HepG2 (cell line): ENCODE measurements around the gene RNFT2. TPM values are rescaled to one million over a fixed set of nuclear protein-coding genes. Genes with fewer than 3 reads are reported as not detected.

ENCODE experiments used
- ATAC-seq: fragments of 200-7000 bp; cut with Tn5 transposase; 3 replicates; pipeline ENCODE4 v1.9.1; 2020; ENCODE audit warnings: mild to moderate bottlenecking, moderate library complexity
- BruUV-seq: library from RNA; stranded (reverse); fragments of 400-500 nt; replicated peaks from 2 replicates; lab custom pipeline; 2021; lab: Mats Ljungman, UMichigan
- CTCF ChIA-PET: fragments of 300-600 bp; formaldehyde crosslinking; extraction: SDS; loops from one replicate; lab custom pipeline; 2021; ENCODE audit warnings: low total read pairs, inconsistent platforms, low intra/inter-chr PET ratio; lab: Yijun Ruan, JAX
- POLR2A ChIA-PET: fragments of 350-600 bp; sonication (Branson Sonifier 250); formaldehyde crosslinking; loops from one replicate; lab custom pipeline; 2020; ENCODE audit warnings: antibody characterized with exemption, inconsistent platforms; lab: Yijun Ruan, JAX
- DNase-seq: peaks from one replicate; pipeline ENCODE4 v3.0.0-alpha.2; 2015; ENCODE audit warnings: low spot score
- FAIRE-seq: peaks from 3 replicates; lab custom pipeline; 2011; peaks lifted over from hg19 to GRCh38; lab: Jason Lieb, UNC
- H2AFZ ChIP-seq: one replicate; pipeline ENCODE4 v1.6.1; 2011; ENCODE audit warnings: low read length, inconsistent platforms
- H3K27ac ChIP-seq: fragments of 300-600 bp; 3 replicates; pipeline ENCODE4 v1.8.0; 2011; ENCODE audit warnings: mixed run types, mild to moderate bottlenecking, mixed read lengths, low read length, inconsistent platforms; ENCODE audit not compliant: insufficient read depth; ENCODE audit errors: extremely low read length
- H3K27me3 ChIP-seq, 2 experiments: fragments of 200-600 bp in 1 of 2; 2 replicates in 1 of 2; 3 replicates in 1 of 2; pipeline versions ENCODE4 v1.6.0 to v1.8.0; 2011; ENCODE audit warnings: low read length in 2 of 2, mild to moderate bottlenecking in 2 of 2, moderate library complexity in 2 of 2, inconsistent platforms in 1 of 2; ENCODE audit not compliant: insufficient read depth in 2 of 2, control insufficient read depth in 1 of 2
- H3K36me3 ChIP-seq, 2 experiments: fragments of 200-600 bp in 1 of 2; replicated peaks in 1 of 2; 2 replicates in 1 of 2; 3 replicates in 1 of 2; pipeline versions ENCODE4 v1.5.1 to v1.8.0; 2011; ENCODE audit warnings: low read length in 2 of 2, inconsistent platforms in 1 of 2; ENCODE audit not compliant: insufficient read depth in 2 of 2, control insufficient read depth in 1 of 2
- H3K4me1 ChIP-seq: 2 replicates; pipeline ENCODE4 v1.5.1; 2012; ENCODE audit warnings: low read length, inconsistent platforms; ENCODE audit not compliant: insufficient read depth
- H3K4me2 ChIP-seq: 2 replicates; pipeline ENCODE4 v1.6.0; 2011; ENCODE audit warnings: low read depth, low read length, inconsistent platforms
- H3K4me3 ChIP-seq, 3 experiments: fragments of 200-600 bp in 1 of 3; sonication (generic), shearing (Covaris generic) in 1 of 3; replicated peaks in 1 of 3; 2 replicates each; pipeline ENCODE4 v1.5.1; 2011 to 2016; ENCODE audit warnings: low read length in 3 of 3, inconsistent platforms in 2 of 3, low read depth in 2 of 3, mild to moderate bottlenecking in 2 of 3, control low read depth in 1 of 3, mixed read lengths in 1 of 3; ENCODE audit not compliant: insufficient read depth in 1 of 3
- H3K79me2 ChIP-seq: one replicate; pipeline ENCODE4 v1.6.1; 2011; ENCODE audit warnings: low read length, inconsistent platforms; ENCODE audit not compliant: insufficient read depth
- H3K9ac ChIP-seq: 2 replicates; pipeline ENCODE4 v1.6.0; 2011; ENCODE audit warnings: mild to moderate bottlenecking, low read depth, low read length, inconsistent platforms; ENCODE audit not compliant: insufficient read depth
- H3K9me3 ChIP-seq: 2 replicates; pipeline ENCODE4 v1.5.1; 2012; ENCODE audit warnings: mild to moderate bottlenecking, low read length
- H4K20me1 ChIP-seq: 2 replicates; pipeline ENCODE4 v1.6.0; 2011; ENCODE audit warnings: inconsistent platforms, mild to moderate bottlenecking, low read length, moderate library complexity; ENCODE audit not compliant: insufficient read depth
- BATF2 ChIP-seq: sonication (generic); formaldehyde crosslinking; IDR thresholded peaks from 2 replicates; pipeline ENCODE4 v1.8.0; 2022; ENCODE audit warnings: mild to moderate bottlenecking, missing genetic modification reagents, moderate library complexity
- TGIF2 ChIP-seq: IDR thresholded peaks from 2 replicates; pipeline ENCODE4 v1.6.1; 2016; ENCODE audit warnings: control low read depth, missing compliant biosample characterization
- ZBTB4 ChIP-seq: sonication (generic); formaldehyde crosslinking; IDR thresholded peaks from 2 replicates; pipeline ENCODE4 v1.4.0; 2020; ENCODE audit warnings: missing genetic modification reagents, mild to moderate bottlenecking, borderline replicate concordance
- ZBTB44 ChIP-seq: sonication (generic); formaldehyde crosslinking; IDR thresholded peaks from 2 replicates; pipeline ENCODE4 v1.4.0; 2020; ENCODE audit warnings: missing genetic modification reagents
- ZEB1 ChIP-seq: IDR thresholded peaks from 2 replicates; pipeline ENCODE4 v1.6.1; 2012; ENCODE audit warnings: mild to moderate bottlenecking, low read depth, inconsistent platforms; ENCODE audit not compliant: insufficient replicate concordance
- ZFX ChIP-seq: sonication (generic); formaldehyde crosslinking; IDR thresholded peaks from 2 replicates; pipeline ENCODE4 v1.4.0; 2020; ENCODE audit warnings: mild to moderate bottlenecking, low read depth, missing genetic modification reagents, moderate library complexity
- ZNF124 ChIP-seq: sonication (generic); formaldehyde crosslinking; IDR thresholded peaks from 2 replicates; pipeline ENCODE4 v1.4.0; 2020; ENCODE audit warnings: missing genetic modification reagents
- ZNF251 ChIP-seq: sonication (generic); formaldehyde crosslinking; IDR thresholded peaks from 2 replicates; pipeline ENCODE4 v1.9.0; 2021; ENCODE audit warnings: mild to moderate bottlenecking, missing genetic modification reagents
- ZNF34 ChIP-seq: sonication (generic); formaldehyde crosslinking; IDR thresholded peaks from 2 replicates; pipeline ENCODE4 v1.4.0; 2020; ENCODE audit warnings: mild to moderate bottlenecking, missing genetic modification reagents, borderline replicate concordance
- ZNF354B ChIP-seq: sonication (generic); formaldehyde crosslinking; IDR thresholded peaks from 2 replicates; pipeline ENCODE4 v1.8.0; 2022; ENCODE audit warnings: mild to moderate bottlenecking, missing genetic modification reagents
- ZNF550 ChIP-seq: sonication (generic); formaldehyde crosslinking; IDR thresholded peaks from 2 replicates; pipeline ENCODE4 v1.4.0; 2020; ENCODE audit warnings: mild to moderate bottlenecking, missing genetic modification reagents, borderline replicate concordance
- ZNF7 ChIP-seq: IDR thresholded peaks from 2 replicates; pipeline ENCODE4 v1.6.1; 2016; ENCODE audit warnings: missing biosample characterization, missing genetic modification reagents
- ZNF878 ChIP-seq: sonication (generic); formaldehyde crosslinking; IDR thresholded peaks from 2 replicates; pipeline ENCODE4 v1.8.1; 2023; ENCODE audit warnings: mild to moderate bottlenecking, missing genetic modification reagents, moderate library complexity
- WGBS: methylation state at CpG from one replicate; pipeline ENCODE4 v1.1.6; 2017; ENCODE audit warnings: low lambda C conversion rate; 5-methylcytosine and 5-hydroxymethylcytosine counted together
- in situ Hi-C: cut with HindIII; loops from 2 replicates; pipeline ENCODE4 v1.10.0; 2017; ENCODE audit warnings: low pct_unique_long_range_greater_than_20kb; ENCODE audit not compliant: extremely low pct_ligation_motif_present
- intact Hi-C: fragments of 100-400 bp; cut with micrococcal nuclease; formaldehyde crosslinking; loops from one replicate; pipeline ENCODE4 v1.10.0; 2022; ENCODE audit not compliant: unreplicated experiment
- polyA plus RNA-seq, 8 experiments: library from polyadenylated mRNA; depleted of rRNA in 3 of 8; stranded (reverse) in 7 of 8; unstranded in 1 of 8; fragments of >200 nt; fragmentation: Illumina TruSeq in 4 of 8; extraction: Trizol in 4 of 8; gene quantifications; 2 replicates each; pipeline versions ENCODE4 v1.2.1 to v1.2.3, GENCODE V29; 2011 to 2016; ENCODE audit warnings: low read depth in 4 of 8, missing spikeins in 1 of 8, mixed read lengths in 1 of 8; ENCODE audit not compliant: insufficient read depth in 1 of 8
- total RNA-seq, 5 experiments: library from RNA; depleted of rRNA; stranded (reverse); fragments of >200 nt; fragmentation: Illumina TruSeq; extraction: Trizol; gene quantifications; 2 replicates each; pipeline ENCODE4 v1.2.3, GENCODE V29; 2016; ENCODE audit warnings: low read depth in 1 of 5

RNFT2 gene
- total and polyA plus RNA-seq, 2 of the 13 experiments (the other 11 are each of a cell fraction or from before 2014, with no cell fraction given), result 3.3 to 8.3 TPM

GRCh38 chr12:116832353-116832752, 94.2 kb downstream of the RNFT2 start:
- no peaks in the 10 kb centered on the region; a peak in 1 of 5 replicates for H3K36me3 ChIP-seq
- no peak overlapping the region for H3K27ac ChIP-seq
- H3K9ac ChIP-seq, result no peak overlapping the region
- no peak overlapping the region for H3K4me3 ChIP-seq
- in situ Hi-C loops (no loop called here), intact Hi-C loops (no loop called here)
- CTCF ChIA-PET, result no interaction called here
- no peaks in the 10 kb centered on the region for H3K27me3 ChIP-seq
- 96% methylated on average over 6 of the region's 6 CpGs for WGBS
- no peaks in the 10 kb centered on the region for H4K20me1 ChIP-seq
- DNase-seq (no peak), FAIRE-seq (no peak), ATAC-seq (no peak)
- POLR2A ChIA-PET, result no interaction called here
- no peak overlapping the region for H2AFZ ChIP-seq
- no peaks in the 10 kb centered on the region for H3K4me1 ChIP-seq
- H3K79me2 ChIP-seq, result no peaks in the 10 kb centered on the region
- no peak overlapping the region for H3K4me2 ChIP-seq
- BruUV-seq, result no TSS peak
- H3K9me3 ChIP-seq, result no peaks in the 10 kb centered on the region
- TF ChIP-seq ZNF34 (CRISPR knock-in tag), result no peak
- TF ChIP-seq TGIF2 (CRISPR knock-in tag), result no peak
- TF ChIP-seq ZNF354B (CRISPR knock-in tag), result no peak
- no peak for TF ChIP-seq BATF2 (CRISPR knock-in tag)
- no peak for TF ChIP-seq ZEB1
- TF ChIP-seq ZNF251, result no peak
- no peak for TF ChIP-seq ZBTB4 (CRISPR knock-in tag)
- no peak for TF ChIP-seq ZNF7
- TF ChIP-seq ZNF124 (CRISPR knock-in tag), result no peak
- no peak for TF ChIP-seq ZFX (CRISPR knock-in tag)
- no peak for TF ChIP-seq ZNF878
- no peak for TF ChIP-seq ZBTB44 (CRISPR knock-in tag)
- TF ChIP-seq ZNF550 (CRISPR knock-in tag), result no peak
